Endothelial cell (in vitro differentiated cells): ENCODE results near the gene OBSL1. TPM values are rescaled to one million over a fixed set of nuclear protein-coding genes. Genes with fewer than 3 reads are reported as not detected.

Experiments used
- DNase-seq: peaks from one replicate; pipeline ENCODE4 v3.0.0; 2021; ENCODE audit warnings: low spot score
- H3K27ac Mint-ChIP-seq: one replicate; pipeline ENCODE4 v1.8.0; 2021; ENCODE audit warnings: mixed read lengths, inconsistent platforms; ENCODE audit not compliant: unreplicated experiment
- H3K27me3 Mint-ChIP-seq: one replicate; pipeline ENCODE4 v1.8.0; 2021; ENCODE audit warnings: mild to moderate bottlenecking, moderate library complexity, mixed read lengths, inconsistent platforms; ENCODE audit not compliant: unreplicated experiment
- H3K36me3 Mint-ChIP-seq: one replicate; pipeline ENCODE4 v1.8.0; 2021; ENCODE audit warnings: mild to moderate bottlenecking, low read depth, mixed read lengths, inconsistent platforms; ENCODE audit not compliant: unreplicated experiment
- H3K4me1 Mint-ChIP-seq: one replicate; pipeline ENCODE4 v1.8.0; 2021; ENCODE audit warnings: mild to moderate bottlenecking, mixed read lengths, inconsistent platforms; ENCODE audit not compliant: unreplicated experiment
- H3K4me3 Mint-ChIP-seq: one replicate; pipeline ENCODE4 v1.8.0; 2021; ENCODE audit warnings: mild to moderate bottlenecking, mixed read lengths, inconsistent platforms; ENCODE audit not compliant: unreplicated experiment
- H3K9me3 Mint-ChIP-seq: one replicate; pipeline ENCODE4 v1.8.0; 2021; ENCODE audit warnings: mixed read lengths, inconsistent platforms; ENCODE audit not compliant: unreplicated experiment
- long read RNA-seq: library from polyadenylated mRNA; unstranded; transcript quantifications from one replicate; pipeline ENCODE4 v2.0.0, GENCODE V29; 2020; ENCODE audit not compliant: unreplicated experiment
- total RNA-seq: library from RNA; stranded (reverse); fragmentation: NEBNext Ultra II Directional; extraction: Animal tissue kit (Norgen Biotek cat#: 25700); gene quantifications from one replicate; pipeline ENCODE4 v1.2.1, GENCODE V29; 2021; ENCODE audit not compliant: unreplicated experiment
- TF ChIP-seq, protein P1 (sequence below): fragments of 200-600 bp; sonication (generic); IDR thresholded peaks from one replicate; pipeline ENCODE4 v1.5.0; 2021; ENCODE audit warnings: antibody characterized with exemption; ENCODE audit not compliant: unreplicated experiment

Gene OBSL1
- total RNA-seq, result 53.4 TPM
- long read RNA-seq, partial matches to known transcripts, result 4 of 4 reads
- long read RNA-seq, other reads (novel, unspliced or antisense), result 0 of 4 reads

- H3K4me1 Mint-ChIP-seq, result peaks cover 12% of the 10 kb centered on the region
- peaks cover 15% of the 10 kb centered on the region for H3K36me3 Mint-ChIP-seq
- TF ChIP-seq, protein P1, sequence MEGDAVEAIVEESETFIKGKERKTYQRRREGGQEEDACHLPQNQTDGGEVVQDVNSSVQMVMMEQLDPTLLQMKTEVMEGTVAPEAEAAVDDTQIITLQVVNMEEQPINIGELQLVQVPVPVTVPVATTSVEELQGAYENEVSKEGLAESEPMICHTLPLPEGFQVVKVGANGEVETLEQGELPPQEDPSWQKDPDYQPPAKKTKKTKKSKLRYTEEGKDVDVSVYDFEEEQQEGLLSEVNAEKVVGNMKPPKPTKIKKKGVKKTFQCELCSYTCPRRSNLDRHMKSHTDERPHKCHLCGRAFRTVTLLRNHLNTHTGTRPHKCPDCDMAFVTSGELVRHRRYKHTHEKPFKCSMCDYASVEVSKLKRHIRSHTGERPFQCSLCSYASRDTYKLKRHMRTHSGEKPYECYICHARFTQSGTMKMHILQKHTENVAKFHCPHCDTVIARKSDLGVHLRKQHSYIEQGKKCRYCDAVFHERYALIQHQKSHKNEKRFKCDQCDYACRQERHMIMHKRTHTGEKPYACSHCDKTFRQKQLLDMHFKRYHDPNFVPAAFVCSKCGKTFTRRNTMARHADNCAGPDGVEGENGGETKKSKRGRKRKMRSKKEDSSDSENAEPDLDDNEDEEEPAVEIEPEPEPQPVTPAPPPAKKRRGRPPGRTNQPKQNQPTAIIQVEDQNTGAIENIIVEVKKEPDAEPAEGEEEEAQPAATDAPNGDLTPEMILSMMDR, result no peak
- no peaks in the 10 kb centered on the region for H3K9me3 Mint-ChIP-seq
- H3K27me3 Mint-ChIP-seq, result peaks cover 31% of the 10 kb centered on the region
- H3K4me3 Mint-ChIP-seq, result peak within 1 kb of the TSS; percentile 89
- peak within 1 kb of the TSS; percentile 17 for H3K27ac Mint-ChIP-seq
- DNase-seq, result peak; percentile 73
Observed at GRCh38 chr2:219571311-219572236, at the start of gene OBSL1. Gene OBSL1 (minus strand): TSS chr2:219571539. CDS start chr2:219571232, 307 bp downstream.

- peaks cover 2% of the 10 kb centered on the region for H3K27me3 Mint-ChIP-seq
Observed at GRCh38 chr2:219620546-219620945, 49.2 kb upstream of the OBSL1 start.

DNA sequence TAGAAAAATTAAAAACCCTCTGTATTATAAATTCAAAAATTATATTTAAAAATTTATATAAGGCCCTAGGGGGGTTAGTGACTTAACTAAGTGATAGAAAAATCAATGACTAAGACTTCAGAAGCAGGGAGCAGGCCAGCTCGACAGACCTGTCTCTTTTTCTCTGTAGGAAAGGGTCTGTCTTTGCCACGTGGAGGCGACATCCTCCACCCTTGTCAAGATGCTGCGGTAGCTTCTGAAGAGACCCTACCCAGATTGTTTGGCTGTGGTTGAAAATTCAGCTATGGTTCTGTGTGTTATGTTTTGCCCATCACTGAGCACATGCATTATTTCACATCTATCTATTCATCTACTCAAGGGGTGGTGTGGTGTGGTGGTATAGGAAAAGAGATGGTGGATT is 47.9 kb upstream of the OBSL1 start:
- Mint-ChIP-seq H3K27me3 (peaks cover 2% of the 10 kb centered on the region), H3K9me3 (no peaks in the 10 kb centered on the region), H3K36me3 (peaks cover 6% of the 10 kb centered on the region), H3K4me1 (no peaks in the 10 kb centered on the region), H3K27ac (no peak overlapping the region), H3K4me3 (no peak overlapping the region)
- TF ChIP-seq, protein P1, result no peak
- no peak for DNase-seq

More at GRCh38 chr2:219620546-219620945, 49.2 kb upstream of the OBSL1 start:
- no peak overlapping the region for H3K27ac Mint-ChIP-seq
- TF ChIP-seq, protein P1, result no peak
- H3K9me3 Mint-ChIP-seq, result no peaks in the 10 kb centered on the region
- DNase-seq, result no peak
- H3K4me3 Mint-ChIP-seq, result peak overlapping the region; percentile 13
- H3K4me1 Mint-ChIP-seq, result no peaks in the 10 kb centered on the region
- peaks cover 3% of the 10 kb centered on the region for H3K36me3 Mint-ChIP-seq

DNA sequence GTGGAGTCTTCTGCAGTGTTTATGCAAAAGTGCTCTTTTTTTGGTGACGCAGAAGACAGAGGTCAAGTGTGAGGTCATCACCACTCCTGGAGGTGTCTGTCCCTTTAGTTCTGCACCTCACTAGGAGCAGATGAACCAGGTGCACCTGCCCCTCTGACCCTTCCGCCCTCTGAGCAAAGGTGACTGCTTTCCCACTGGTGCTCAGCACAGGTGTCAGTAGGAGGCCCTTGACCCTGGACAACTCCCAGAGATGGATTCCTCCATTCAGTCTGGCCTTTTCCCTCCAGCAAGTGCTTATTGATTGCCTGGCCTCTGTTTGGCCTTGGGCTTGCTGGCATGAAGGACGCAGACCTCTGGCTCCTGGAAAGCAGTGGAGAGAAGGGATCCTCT is 47.4 kb upstream of the OBSL1 start:
- H3K9me3 Mint-ChIP-seq, result no peaks in the 10 kb centered on the region
- H3K4me3 Mint-ChIP-seq, result no peak overlapping the region
- no peak overlapping the region for H3K27ac Mint-ChIP-seq

More for the DNA sequence above, 47.4 kb upstream of the OBSL1 start:
- Mint-ChIP-seq H3K27me3 (peaks cover 2% of the 10 kb centered on the region), H3K36me3 (peaks cover 6% of the 10 kb centered on the region), H3K4me1 (no peaks in the 10 kb centered on the region)
- TF ChIP-seq, protein P1, result no peak
- DNase-seq, result no peak
